T-helper 2 cell (primary cell): ENCODE measurements around the gene CACNG4.

Experiments used
- DNase-seq, 5 experiments: peaks; one replicate each; pipeline versions ENCODE4 v3.0.0 to v3.0.0-alpha.2; 2012 to 2022

CACNG4 gene

GRCh38 chr17:67043283-67043682, 78.8 kb downstream of the CACNG4 start:
- no peak for DNase-seq

DNA sequence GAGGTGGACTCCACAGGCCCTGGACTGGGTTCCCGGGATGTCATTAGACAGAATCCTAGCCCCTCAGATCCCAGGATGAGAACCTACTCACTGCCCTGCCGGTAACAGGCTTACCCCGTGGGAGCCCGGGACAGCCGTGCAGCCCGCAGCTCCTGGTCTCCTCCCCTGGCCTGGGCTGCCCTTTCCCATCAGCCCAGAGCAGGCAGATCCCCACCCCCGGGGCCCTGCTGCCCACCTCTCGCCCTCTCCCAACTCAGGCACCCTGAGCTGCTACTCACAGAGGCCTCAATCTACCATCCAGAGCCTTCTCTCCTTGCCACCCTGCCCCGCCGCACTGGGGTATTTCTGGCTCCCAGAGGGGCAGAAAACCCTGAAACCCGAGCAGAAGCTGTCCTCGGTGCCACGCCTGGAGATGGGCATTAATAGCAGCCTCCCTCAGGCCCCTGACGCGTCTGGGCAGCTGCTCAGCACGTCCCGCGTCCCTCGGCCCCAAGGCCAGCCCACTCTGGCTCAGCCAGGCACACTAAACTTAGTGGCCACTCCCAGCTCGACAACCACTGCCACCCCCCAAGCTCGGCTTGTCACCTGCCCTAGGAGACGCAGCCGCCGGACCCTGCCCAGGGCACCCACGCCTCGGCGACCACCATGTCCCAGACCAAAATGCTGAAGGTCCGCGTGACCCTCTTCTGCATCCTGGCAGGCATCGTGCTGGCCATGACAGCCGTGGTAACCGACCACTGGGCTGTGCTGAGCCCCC, 79.7 kb downstream of the CACNG4 start, which contains the start of gene CACNG1:
CACNG1 (plus strand) TSS at position 539 of the 757 bp plus-strand sequence; CDS start at position 646, 107 bp downstream.
- DNase-seq = no peak

DNA sequence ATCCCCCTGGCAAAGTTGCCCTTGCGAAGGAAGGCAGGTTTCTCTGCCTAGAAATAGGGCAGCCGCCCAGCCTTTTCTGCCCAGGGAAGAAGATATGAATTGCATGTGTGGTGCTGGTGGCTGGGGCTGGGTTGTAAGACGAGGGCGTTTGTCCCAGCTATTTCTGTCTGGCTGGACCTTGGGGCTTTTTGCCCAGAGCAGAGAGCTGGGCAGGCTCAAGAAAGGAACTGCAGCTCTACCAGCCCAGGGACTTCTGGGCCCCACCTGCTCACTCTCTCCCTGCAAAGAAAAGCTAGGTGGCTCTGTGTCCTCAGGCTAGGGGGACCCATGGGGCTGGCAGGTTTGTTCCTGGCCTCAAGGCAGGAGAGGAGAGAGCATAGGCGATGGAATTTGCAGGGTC, 80.4 kb downstream of the CACNG4 start:
- DNase-seq = no peak

GRCh38 chr17:67046398-67046797, 81.9 kb downstream of the CACNG4 start:
- DNase-seq = no peak

DNA sequence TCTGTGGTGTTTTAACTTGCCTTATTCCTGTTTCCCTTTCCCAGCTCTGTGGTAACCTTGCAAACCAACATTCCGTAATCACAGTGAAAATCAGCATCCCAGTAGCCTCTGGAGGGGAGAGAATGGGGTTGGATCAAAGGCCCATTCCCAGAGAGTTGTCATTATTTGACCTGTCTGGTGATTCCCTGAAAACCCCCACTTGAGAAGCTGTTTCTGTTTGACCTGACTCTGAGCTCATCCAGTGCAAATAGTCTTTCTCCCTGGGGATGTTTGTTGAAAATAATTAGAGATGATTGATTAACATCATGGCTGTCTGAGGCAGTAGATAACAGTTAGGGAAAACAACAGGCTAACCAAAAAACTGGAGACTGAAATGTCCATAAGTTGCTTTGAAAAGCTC, 82.9 kb downstream of the CACNG4 start:
- DNase-seq = no peak

GRCh38 chr17:67049025-67049739, 84.7 kb downstream of the CACNG4 start:
- no peak for DNase-seq

DNA sequence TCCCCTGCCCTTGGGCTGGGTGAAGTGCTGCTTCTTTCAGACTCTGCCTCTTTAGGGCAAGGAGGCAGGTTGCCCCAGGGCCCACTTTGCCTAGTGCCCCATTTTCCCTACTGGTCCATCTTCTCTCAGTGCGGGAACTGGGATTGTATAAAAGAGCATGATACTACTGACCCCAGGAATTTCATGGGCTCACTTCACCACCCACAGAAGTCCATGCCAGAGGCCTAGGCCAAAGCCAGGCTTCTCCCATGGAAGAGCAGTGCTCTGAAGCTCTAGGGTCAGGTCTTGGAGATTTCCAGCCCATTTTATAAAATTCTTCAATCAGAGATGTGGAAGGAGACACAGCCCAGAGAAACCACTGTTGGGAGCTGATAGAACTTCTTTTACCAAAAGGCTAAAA, 85.6 kb downstream of the CACNG4 start:
- DNase-seq = no peak

- no peak for DNase-seq
Observed at GRCh38 chr17:67050471-67051154, 86.1 kb downstream of the CACNG4 start.

GRCh38 chr17:67051155-67051538, 86.6 kb downstream of the CACNG4 start:
- no peak for DNase-seq

DNA sequence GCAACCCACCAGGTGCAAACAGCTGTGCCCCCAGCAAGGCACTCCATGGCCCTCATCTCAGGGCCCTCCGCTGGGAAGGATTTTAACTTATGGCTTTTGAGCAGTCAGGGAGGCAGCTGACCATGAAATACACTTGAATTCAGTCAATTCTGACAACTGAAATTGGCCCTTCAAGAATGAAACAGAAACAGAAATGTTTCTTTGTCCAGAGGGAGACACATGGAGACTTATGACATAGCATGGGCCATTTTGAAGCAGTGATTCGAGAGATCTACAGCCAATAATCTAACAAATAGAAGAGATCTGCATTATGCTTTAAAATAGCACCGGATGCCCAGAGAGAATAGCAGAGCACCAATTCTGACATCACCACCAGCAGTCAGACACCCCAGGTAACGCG, 87.3 kb downstream of the CACNG4 start:
- no peak for DNase-seq

GRCh38 chr17:67052720-67053437, 88.4 kb downstream of the CACNG4 start:
- no peak for DNase-seq

- DNase-seq = no peak
Observed at GRCh38 chr17:67053438-67054000, 89.0 kb downstream of the CACNG4 start.

DNA sequence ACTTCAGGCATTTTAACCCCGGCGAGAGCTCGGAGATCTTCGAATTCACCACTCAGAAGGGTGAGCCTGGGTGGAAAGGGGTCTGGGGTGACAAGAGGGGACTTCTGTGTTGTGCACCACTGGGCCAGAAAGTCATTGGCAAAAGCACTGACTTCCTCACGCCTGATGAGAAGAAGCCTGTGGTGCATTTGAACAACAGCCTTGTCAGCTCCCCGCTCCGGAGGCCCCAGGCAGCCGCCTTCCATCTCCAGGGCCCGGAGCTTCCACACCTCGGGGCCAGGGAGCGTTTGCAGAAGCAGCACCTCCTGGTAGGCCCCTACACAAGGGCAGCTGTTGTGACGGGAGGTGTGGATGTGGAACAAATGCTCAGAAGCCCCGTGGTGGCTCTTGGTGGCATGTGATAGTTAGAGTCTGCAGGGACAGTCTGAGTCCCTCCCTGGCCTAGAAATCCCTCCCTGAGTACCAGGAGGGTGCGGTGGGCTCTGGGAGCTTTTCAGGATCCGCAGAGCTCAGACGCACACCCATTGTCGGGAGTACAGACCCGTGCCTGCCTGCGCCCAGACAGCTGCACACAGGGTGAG, 89.6 kb downstream of the CACNG4 start:
- no peak for DNase-seq

GRCh38 chr17:67054608-67055007, 90.1 kb downstream of the CACNG4 start:
- DNase-seq = no peak

DNA sequence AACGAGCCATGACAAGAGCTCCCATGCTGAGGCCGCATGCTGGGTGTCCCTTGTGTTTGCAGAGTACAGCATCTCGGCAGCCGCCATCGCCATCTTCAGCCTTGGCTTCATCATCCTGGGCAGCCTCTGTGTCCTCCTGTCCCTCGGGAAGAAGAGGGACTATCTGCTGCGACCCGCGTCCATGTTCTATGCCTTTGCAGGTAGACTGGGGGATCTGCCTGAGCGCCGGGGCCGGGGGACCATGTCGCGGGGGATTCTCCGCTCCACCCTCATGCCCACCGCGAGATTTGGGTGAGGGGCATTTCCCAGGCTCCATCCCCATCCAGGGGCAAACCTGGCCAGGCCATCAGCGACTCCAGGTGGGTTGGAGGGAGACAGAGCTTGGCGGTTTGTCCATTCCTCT, 90.5 kb downstream of the CACNG4 start:
- DNase-seq = no peak

- no peak for DNase-seq
Observed at GRCh38 chr17:67055811-67056745, 91.6 kb downstream of the CACNG4 start.

DNA sequence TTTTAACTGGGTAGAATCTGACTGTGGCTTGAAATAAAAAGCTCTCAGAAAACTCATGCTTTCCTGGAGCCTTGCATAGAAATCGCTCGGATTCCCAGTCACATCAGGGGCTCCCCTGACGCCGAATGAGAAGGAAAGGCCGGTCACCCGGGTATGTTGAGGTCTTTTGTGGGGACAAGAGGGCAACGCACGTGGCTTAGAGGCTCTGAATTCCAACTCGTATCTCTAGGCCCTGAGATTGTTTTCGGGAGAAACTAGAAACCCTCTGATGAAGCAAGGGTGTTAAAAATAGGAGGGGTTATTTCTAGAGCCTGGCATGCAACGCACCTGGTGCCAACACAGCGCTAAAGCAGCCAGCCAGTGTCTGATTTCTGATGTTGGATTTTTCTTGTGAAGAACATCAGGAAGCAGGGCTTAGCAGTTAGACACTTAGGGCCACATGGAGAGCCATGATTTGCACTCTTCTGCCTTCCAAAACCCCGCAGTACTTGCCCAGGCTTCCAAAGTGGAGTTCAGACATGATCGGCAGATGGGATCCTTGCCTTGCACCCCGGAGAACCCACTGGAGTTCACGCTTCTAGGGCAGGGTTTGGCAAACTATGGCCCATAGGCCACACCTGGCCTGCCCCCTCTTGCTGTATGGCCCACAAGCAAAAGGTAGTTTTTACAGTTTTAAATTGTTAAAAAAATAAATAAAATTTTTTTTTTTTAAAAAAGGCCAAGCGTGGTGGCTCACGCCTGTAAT, 92.4 kb downstream of the CACNG4 start:
- no peak for DNase-seq

DNA sequence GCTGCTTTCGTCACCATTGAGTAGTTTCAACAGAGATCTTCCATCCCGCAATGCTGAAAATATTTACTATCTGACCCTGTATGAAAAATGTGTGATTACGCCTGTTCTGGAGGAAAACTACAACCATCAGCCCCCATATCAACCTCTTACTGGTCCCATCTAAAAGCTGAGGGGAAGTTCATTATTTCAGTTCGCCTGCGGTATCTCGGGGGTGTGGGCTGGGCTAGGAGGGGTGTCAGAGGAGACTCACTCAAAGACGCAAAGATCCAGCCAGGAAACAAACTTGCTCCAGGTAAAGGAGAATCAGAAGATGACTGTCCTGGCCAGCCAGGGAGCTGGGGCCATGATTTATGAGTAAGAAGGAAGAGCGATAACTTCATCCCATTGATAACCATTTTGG, 93.5 kb downstream of the CACNG4 start:
- DNase-seq = no peak

- DNase-seq = no peak
Observed at GRCh38 chr17:67059372-67059771, 94.9 kb downstream of the CACNG4 start.

DNA sequence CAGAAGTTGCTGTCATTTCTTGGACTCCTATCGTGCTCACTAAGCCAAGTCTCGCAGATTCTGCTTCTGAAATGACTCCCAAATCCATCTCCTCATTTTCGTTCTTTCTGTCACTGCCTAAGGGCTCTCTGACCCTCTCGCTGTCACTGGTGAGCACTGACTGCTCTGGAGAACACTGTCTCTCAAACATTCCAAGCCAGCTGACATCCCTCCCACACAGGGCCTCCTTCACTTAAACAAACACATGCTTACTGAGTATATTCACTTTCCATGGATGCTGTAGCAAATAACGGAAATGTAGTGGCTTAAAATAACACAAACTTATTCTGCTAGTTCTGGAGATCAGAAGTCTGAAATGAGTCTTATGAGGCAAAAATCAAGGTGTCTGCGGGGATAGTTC, 98.6 kb downstream of the CACNG4 start:
- DNase-seq = no peak
